Adrenal gland (tissue), 5 donors: ENCODE results near the gene CYREN.

Experiments
- CTCF ChIP-seq, 6 experiments: fragments of 450-650 bp in 4 of 6; fragments of 200-600 bp in 2 of 6; sonication (generic) in 1 of 6; IDR thresholded peaks; 1 replicate in 5 of 6; 2 replicates in 1 of 6; pipeline versions ENCODE4 v1.5.1 to v1.8.0; 2016 to 2021; ENCODE audit warnings: antibody characterized with exemption in 6 of 6, mild to moderate bottlenecking in 2 of 6, moderate library complexity in 1 of 6
- POLR2A ChIP-seq, 2 donors: fragments of 450-650 bp; IDR thresholded peaks; one replicate each; pipeline ENCODE4 v1.6.1; 2017; ENCODE audit warnings: antibody characterized with exemption in 2 of 2, mild to moderate bottlenecking in 2 of 2, moderate library complexity in 1 of 2
- donor health status: DM: no; HTN: no; CAD: no.

GRCh38 chr7:135200821-135201331 is 30.4 kb upstream of the CYREN start:
- TF ChIP-seq POLR2A (IDR thresholded peaks at IDR 0.05) (no peak), CTCF (IDR thresholded peaks at IDR 0.05) (no peak)
